Lung (tissue), 12 donors: ENCODE data around the gene KIF5C. TPM values are rescaled to one million over a fixed set of nuclear protein-coding genes. Genes with fewer than 3 reads are reported as not detected.

ENCODE experiments used
- ATAC-seq: fragments of 200-7000 bp; cut with Tn5 transposase; one replicate; pipeline ENCODE4 v1.9.1; 2020; ENCODE audit warnings: moderate number of reproducible peaks; ENCODE audit not compliant: insufficient read depth, low FRiP score
- DNase-seq, 3 donors: peaks; one replicate each; pipeline ENCODE4 v3.0.0-alpha.2; 2013 to 2017
- H3K27ac ChIP-seq, 2 donors: one replicate each; pipeline ENCODE4 v1.5.1; 2013; ENCODE audit warnings: mild to moderate bottlenecking in 2 of 2, moderate library complexity in 2 of 2, control low read depth in 1 of 2, inconsistent platforms in 1 of 2, low read depth in 1 of 2, low read length in 1 of 2
- H3K27me3 ChIP-seq, 3 donors: one replicate each; pipeline ENCODE4 v1.5.1; 2013; ENCODE audit warnings: low read length in 2 of 3; ENCODE audit not compliant: control insufficient read depth in 3 of 3, insufficient read depth in 3 of 3
- H3K36me3 ChIP-seq, 4 donors: one replicate each; pipeline ENCODE4 v1.5.1; 2013; ENCODE audit warnings: low read length in 4 of 4, mild to moderate bottlenecking in 1 of 4, moderate library complexity in 1 of 4; ENCODE audit not compliant: control insufficient read depth in 4 of 4, insufficient read depth in 4 of 4
- H3K4me1 ChIP-seq, 5 donors: one replicate each; pipeline ENCODE4 v1.5.1; 2013; ENCODE audit warnings: low read length in 5 of 5, mild to moderate bottlenecking in 2 of 5, moderate library complexity in 1 of 5; ENCODE audit not compliant: control insufficient read depth in 5 of 5, insufficient read depth in 5 of 5
- H3K4me3 ChIP-seq: one replicate; pipeline ENCODE4 v1.5.1; 2013; ENCODE audit warnings: mild to moderate bottlenecking, control low read depth, moderate library complexity
- H3K9ac ChIP-seq, 2 donors: one replicate each; pipeline ENCODE4 v1.5.1; 2013; ENCODE audit warnings: low read length in 2 of 2, control low read depth in 1 of 2; ENCODE audit not compliant: insufficient read depth in 1 of 2
- H3K9me3 ChIP-seq, 4 donors: one replicate each; pipeline ENCODE4 v1.5.1; 2013; ENCODE audit warnings: low read length in 3 of 4, mild to moderate bottlenecking in 1 of 4, moderate library complexity in 1 of 4; ENCODE audit not compliant: control insufficient read depth in 4 of 4, insufficient read depth in 3 of 4
- WGBS, 2 donors: extraction: QIAGEN DNeasy Blood & Tissue Kit; methylation state at CpG; one replicate each; pipeline ENCODE4 v1.1.7; 2013; 5-methylcytosine and 5-hydroxymethylcytosine counted together
- polyA plus RNA-seq, 2 donors: library from polyadenylated mRNA; stranded (reverse); fragments of 200-250 nt; gene quantifications; one replicate each; pipeline ENCODE4 v1.2.1, GENCODE V29; 2013
- total RNA-seq, 2 donors: library from RNA; depleted of rRNA in 1 of 2; stranded (reverse); fragments of >200 nt in 1 of 2; gene quantifications; one replicate each; pipeline ENCODE4 v1.2.1, GENCODE V29; 2014 to 2021
- TF ChIP-seq, protein P1 (sequence below): IDR thresholded peaks from 2 replicates; pipeline ENCODE4 v1.5.1; 2012; ENCODE audit warnings: mild to moderate bottlenecking; ENCODE audit errors: control extremely low read depth, extremely low read depth
- donor health status: control.
- donor health status: control.
- donor health status: Bipolar disorder and iron deficiency.
- donor health status: healthy.
- donor health status: DM: yes; HTN: yes; CAD: no.

KIF5C gene
- total and polyA plus RNA-seq, 4 donors: 0.22 to 1.4 (median 0.49) TPM

DNA sequence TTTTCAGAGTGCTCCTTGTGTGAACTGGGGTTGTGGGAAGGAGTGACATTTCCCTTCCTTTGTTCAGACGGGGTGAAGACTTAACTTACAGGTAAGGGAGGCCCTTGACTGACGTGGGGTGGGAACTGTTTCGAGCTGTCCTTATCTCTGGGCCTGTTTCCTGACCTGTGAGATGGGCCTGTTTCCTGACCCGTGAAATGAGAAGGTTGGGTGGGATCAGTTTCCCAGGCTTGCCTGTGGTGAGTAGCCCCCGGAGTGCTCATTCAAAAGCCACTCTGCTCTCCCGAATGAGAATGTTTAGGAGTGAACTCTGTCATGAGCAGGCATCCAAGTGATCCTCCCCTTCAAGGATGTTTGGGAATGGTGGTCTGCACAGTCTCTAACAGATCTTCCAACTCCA, 159.4 kb downstream of the KIF5C start:
- no peak for DNase-seq
- peaks cover 0 to 10% (median 3%) of the 10 kb centered on the region in 5 donors for H3K4me1 ChIP-seq
- H3K9ac ChIP-seq: no peak overlapping the region
- H3K27ac ChIP-seq: no peak overlapping the region
- no peaks in the 10 kb centered on the region for H3K36me3 ChIP-seq
- H3K4me3 ChIP-seq: no peak overlapping the region
- TF ChIP-seq, protein P1, sequence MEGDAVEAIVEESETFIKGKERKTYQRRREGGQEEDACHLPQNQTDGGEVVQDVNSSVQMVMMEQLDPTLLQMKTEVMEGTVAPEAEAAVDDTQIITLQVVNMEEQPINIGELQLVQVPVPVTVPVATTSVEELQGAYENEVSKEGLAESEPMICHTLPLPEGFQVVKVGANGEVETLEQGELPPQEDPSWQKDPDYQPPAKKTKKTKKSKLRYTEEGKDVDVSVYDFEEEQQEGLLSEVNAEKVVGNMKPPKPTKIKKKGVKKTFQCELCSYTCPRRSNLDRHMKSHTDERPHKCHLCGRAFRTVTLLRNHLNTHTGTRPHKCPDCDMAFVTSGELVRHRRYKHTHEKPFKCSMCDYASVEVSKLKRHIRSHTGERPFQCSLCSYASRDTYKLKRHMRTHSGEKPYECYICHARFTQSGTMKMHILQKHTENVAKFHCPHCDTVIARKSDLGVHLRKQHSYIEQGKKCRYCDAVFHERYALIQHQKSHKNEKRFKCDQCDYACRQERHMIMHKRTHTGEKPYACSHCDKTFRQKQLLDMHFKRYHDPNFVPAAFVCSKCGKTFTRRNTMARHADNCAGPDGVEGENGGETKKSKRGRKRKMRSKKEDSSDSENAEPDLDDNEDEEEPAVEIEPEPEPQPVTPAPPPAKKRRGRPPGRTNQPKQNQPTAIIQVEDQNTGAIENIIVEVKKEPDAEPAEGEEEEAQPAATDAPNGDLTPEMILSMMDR: no peak
- 74 to 78% methylated on average over 6 of the region's 6 CpGs for WGBS, 2 donors
- H3K9me3 ChIP-seq: no peaks in the 10 kb centered on the region
- no peak for ATAC-seq
- H3K27me3 ChIP-seq: peaks cover 0 to 5% (median 0%) of the 10 kb centered on the region in 3 donors

DNA sequence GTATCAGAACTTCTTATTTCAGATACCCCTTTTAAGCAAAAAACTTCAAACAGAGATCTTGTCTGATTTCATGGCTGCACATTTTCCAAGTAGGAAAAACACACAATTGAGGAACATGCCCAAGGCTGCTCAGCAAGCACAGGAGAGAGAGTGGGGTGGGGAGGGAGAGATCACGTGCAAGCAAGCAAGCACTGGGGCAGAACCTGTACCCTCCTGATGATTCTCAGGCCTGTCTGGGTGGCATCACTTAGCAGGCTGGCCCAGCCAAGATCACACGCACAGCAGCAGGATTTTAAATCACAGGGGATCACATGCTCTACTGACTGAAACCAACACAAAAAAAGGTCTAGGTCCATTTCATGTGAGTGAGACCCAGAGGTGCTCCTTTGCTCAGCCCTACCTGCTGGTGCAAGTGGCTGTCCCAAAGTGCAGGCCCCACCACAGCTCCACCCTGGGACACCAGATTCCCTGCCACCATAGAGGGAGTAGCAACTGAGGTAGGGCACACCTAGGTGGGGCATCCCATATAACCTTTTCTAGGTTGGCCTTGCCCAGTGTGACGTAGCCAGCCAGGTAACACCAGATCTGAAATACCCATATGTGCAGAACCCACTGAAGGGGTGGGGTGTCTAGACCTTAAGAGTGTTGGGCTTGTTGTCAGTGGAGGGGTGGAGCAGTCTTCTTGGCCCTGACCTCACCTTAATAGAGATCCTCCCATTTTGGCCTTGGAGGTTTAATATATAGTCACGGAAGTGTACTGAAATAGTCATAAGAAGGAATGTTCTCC, 161.7 kb downstream of the KIF5C start:
- Histone ChIP-seq H3K36me3 (no peaks in the 10 kb centered on the region), H3K9me3 (no peaks in the 10 kb centered on the region), H3K9ac (no peak overlapping the region), H3K4me1 (peaks cover 0 to 11% (median 3%) of the 10 kb centered on the region in 5 donors), H3K27me3 (peaks cover 0 to 4% (median 0%) of the 10 kb centered on the region in 3 donors), H3K4me3 (no peak overlapping the region), H3K27ac (no peak overlapping the region)
- no peak for DNase-seq
- TF ChIP-seq, protein P1: no peak
- ATAC-seq: no peak
- WGBS, 2 donors: 93 to 94% methylated on average over 4 of the region's 4 CpGs

DNA sequence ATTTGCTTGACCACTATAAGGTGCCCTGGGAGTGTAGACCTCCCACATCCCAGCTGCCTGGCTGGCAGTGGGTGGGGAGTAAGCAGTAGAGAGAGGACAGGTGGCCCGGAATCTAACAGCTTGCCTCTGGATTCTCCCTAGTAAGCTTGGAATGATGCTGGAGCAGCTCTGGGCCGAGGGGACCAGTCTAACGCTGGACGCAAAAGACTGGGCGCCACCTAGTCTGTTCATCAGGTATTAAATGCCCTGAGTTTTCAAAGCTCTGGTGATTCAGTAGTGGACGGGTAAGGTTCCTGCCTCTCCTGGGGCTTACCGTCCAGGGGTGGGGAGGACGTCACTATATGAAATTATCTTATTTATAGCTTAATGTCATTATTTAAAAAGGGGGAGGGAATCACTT, 162.8 kb downstream of the KIF5C start:
- Histone ChIP-seq H3K9me3 (no peaks in the 10 kb centered on the region), H3K9ac (peak overlapping the region in 1 of 2 donors; percentile 81), H3K36me3 (no peaks in the 10 kb centered on the region), H3K27ac (no peak overlapping the region), H3K27me3 (peaks cover 0 to 9% (median 0%) of the 10 kb centered on the region in 3 donors), H3K4me3 (no peak overlapping the region), H3K4me1 (peaks cover 0 to 11% (median 3%) of the 10 kb centered on the region in 5 donors)
- TF ChIP-seq, protein P1: no peak
- WGBS, 2 donors: 57 to 70% methylated on average over 8 of the region's 8 CpGs
- DNase-seq (no peak), ATAC-seq (no peak)
